ENCODE measurements around the gene R3HCC1L.
A peak's percentile ranks its signal among the peaks of the same experiment; 100 is the strongest.

R3HCC1L gene

DNA sequence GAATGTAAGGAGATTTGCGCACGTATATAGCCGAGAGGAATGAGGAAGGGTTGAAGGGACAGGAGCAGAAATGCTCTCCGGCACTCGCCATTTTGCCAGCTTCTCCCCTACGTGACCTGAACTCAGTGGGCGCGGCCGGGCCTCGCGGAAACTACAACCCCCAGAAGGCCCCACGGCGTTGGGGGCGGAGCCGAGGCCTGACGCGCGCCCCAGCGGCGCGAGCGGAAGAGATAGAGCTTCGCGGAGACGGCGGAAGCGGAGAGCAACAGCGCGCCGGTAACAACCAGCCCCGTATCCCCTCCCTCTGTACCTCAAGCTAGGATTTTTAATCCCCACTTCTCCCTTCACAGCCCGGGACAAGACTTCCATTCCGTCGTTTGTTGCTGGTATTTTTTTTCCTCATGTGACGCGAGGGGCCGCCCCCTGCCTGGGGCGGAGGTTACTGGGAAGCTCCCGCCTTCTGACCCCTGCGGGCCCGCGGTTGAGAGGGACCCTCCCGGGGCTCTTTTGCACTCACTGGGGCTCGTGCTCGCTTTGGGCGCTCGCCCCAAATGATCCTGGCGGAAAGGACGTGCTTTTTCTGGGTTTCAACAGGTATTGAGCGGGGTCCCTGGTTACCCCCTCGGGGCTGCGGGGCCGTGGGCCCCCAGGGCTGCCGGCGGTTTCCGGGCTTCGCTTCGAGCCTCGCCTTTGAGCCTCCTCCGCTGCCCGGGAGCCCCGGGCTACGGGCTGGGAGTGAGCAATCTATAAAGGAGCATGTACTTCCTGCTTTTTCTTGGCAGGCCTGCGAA lies at the start of gene R3HCC1L:
TSS of gene R3HCC1L (plus strand) at position 227 of the 791 bp plus-strand sequence. CDS start 73,458 bp downstream, outside the sequence.
- DNase-seq, result peak; percentile 94

DNA sequence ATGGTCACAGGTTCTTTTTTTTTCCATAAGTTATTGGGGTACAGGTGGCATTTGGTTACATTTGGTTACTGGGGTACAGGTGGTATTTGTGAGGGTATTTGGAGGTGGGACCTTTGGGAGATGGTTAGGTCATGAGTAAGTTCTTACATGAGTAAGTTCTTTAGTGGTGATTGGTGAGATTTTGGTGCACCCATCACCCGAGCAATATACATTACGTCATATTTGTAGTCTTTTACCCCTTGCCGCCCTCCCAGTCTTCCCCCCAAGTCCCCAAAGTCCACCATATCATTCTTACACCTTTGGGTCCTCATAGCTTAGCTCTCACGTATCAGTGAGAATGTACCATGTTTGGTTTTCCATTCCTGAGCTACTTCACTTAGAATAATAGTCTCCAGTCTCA lies 49.2 kb upstream of the R3HCC1L start:
- DNase-seq, result no peak

DNA sequence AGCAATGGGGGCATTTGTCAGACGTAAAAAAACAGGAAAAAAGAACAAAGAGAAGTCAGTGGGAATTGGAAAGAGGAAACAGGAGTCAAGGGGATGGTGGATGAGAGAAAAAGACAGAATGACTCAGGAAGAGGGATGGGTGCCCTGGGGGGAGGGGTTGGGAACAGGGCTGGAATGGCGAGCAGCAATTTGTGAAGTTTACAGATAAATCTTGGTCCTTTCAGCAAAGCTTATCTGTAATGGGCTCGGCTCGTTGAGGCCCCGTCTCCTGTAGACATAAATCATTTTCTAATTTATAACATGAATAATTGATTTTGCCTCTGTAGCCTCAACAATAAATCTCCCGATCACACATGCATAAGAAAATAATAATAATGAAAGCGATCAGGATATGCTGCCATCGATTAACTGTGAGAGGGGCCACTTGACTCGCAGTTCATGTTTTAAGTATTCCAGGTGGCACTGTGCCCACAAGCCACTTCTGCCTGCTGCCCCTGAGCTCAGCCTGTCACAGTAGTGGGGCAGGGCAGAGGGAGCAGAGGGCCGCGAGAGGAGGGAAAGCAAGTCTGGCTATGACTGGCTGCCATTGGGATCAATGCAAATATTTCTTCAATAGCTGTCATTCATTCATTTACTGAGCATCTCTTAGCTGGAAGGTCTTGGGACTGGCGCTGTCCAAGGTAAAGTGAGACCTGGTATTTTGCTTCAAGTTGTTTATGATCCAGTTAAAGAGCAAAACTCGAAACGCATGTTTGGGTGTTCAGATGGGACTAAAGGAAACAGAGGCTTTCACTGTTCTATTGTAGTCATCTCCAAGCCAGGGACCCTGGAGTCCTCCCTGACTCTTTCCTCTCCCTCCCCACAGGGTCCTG lies 47.4 kb upstream of the R3HCC1L start:
- no peak for DNase-seq

DNA sequence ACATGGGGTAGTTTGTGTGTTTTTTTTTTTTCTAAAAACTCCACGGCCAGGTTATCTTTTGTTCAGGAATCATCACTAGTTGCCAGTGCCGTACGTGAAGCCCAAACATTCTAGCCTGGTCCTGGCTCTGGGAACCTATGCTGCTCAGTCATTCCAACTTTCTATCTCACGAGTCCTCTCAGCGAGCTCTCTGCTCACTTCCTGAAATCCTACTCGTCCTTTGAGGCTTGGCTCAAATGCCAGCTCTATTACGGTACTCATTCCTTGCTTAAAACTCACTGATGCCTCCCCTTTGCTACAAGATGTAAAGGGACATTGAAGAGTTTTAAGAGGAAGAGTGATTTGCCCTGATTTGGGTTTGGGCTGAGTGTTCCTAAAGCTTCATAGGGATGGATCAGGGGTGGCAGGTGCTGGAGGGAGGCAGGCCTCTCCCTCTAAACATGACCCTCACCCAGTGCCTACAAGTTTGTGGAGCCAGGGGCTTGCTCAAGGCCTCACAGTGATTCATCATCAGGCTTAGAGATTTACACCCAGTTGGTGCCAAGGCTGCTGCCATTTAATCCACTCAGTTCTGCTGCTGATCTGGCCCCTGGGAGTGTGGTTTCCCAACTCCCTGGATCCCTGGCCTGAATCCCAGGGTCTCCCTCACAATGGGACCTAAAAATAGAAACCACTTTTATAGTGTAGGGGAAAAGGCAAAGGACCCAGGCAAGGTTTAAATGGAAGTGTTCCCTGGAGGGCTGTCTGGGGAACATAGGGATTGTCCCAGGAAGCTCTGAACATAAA lies 46.1 kb upstream of the R3HCC1L start:
- no peak for DNase-seq

DNA sequence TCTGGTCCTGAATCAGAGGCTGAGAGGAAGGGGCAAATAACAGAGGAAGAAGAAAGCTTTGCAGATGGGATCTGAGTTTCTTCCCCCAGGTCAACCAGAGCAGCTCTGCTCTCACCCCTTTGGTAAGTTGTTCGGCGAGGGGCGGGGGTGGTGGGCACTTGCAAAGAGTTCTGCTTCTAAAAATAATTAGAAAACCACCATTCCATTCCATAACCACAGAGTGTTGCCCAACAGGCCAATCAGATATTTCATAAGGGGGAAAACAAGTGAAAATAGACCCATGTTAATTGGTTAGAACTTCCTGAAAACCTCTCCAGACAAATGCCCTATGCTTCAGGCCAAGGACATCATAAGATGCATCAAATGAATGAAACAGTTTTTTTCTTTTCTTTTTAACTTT lies 43.6 kb upstream of the R3HCC1L start:
- no peak for DNase-seq

DNA sequence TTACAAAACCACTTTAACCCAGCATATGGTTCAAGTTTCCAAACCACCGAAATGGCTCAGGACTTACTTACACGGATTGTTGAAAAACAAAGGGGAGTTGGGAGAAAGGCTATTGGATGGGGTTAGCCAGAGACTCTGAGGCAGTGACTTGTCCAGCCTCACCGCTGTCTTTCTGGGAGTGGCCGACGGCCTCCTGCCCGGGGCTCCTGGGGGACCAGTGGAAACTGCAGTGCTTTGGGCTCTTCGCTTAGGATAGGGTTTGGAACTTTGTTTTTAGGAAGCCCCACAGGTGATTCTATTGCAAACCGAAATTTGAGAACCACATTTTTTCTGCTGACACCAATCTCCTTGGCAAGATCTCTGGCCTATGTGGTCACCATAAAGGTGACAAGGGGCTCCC lies 38.1 kb upstream of the R3HCC1L start:
- no peak for DNase-seq

DNA sequence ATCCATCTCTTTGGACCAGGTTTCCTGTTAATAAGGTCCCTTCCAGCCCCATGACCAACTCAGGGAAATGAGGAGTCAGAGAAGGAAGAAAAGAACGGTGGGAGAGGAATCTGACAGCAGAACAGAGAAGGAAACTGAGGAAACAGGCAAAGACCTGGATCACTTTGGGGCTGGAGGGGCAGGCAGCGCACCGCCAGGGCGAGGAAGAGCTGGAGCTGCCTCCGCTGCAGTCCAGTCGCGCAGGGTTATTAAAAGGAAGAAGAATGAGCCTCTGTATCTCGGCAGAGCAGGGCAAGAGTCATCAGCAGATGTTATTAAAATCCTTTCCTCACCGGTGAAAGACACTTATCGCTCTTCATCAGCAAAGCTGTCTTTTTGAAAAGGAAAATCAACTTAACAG lies 37.7 kb upstream of the R3HCC1L start:
- no peak for DNase-seq

DNA sequence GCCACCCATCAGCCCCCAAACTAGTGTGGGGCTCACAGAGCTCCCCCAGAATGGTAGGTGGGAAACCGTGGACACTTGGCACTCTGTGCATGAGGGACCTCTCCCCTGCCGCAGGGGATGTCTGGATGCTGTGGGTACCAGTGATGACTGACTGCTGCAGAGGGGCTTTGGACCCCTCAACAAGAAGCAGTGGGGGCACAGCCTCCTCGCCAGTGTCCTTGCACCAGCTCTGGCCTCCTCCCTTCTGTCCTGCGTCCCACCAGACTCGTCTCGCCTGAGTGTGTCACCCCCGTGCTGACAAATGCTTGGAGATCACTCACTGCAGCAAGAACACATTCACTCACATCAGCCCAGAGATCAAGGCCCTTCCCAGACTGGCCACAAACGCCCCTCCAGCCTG lies 37.3 kb upstream of the R3HCC1L start:
- no peak for DNase-seq

DNA sequence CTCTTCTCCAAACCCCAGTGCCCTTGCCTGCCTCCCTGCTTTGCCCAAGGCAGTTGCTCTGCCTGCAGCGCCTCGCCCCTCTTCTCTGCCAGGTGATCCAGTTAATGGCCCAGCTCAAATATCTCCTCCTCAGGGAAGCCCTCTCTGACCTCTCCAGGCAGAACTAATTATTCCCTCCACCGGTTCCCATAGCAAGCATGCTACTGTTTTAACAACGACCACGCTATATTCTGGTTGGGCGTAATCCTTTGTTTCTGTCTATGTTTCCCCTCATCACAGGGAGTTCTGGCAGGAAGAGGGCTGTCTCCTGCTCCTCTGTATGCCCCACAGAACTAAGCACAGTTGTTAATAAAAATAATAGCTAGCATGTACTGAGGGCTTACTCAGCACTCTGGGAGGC lies 36.8 kb upstream of the R3HCC1L start:
- no peak for DNase-seq

DNA sequence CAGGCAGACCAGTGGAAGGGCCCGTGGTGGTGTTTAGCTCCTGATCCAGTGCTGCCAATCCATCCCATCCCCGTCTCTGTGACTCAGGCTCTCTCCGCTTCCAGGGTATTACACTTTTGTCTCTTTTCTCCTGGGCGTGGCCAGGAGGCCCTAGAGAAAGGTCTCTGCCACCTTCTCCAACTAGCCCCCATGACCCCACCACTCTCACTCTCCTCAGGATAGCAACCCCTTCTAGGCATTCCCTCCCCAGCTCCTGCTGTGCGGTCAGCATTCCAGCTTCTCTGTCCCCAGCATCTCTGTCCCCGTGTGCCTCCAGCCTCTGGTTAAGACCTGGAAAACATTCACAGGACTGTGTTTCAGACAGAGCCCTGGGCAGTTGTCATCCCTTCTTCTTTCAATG lies 36.2 kb upstream of the R3HCC1L start:
- DNase-seq, result no peak

DNA sequence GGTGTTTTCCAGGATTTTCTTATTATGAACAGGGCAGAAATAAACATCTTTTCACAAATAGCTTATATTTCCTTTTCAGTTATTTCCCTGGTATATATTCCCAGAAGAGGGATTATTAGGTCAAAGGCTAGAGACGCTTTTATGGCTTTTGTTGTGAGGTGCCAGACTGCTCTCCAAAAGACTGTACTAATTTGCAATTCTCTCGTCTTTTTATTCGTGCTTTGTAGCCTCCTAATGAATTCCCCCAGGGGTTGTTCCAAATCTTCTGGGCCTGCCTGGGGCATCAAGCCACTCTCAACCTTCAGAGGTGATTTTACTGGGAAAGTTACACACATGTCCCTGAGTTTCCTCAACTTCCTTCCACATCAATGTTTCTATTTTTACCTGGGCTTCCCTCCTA lies 34.0 kb upstream of the R3HCC1L start:
- no peak for DNase-seq

DNA sequence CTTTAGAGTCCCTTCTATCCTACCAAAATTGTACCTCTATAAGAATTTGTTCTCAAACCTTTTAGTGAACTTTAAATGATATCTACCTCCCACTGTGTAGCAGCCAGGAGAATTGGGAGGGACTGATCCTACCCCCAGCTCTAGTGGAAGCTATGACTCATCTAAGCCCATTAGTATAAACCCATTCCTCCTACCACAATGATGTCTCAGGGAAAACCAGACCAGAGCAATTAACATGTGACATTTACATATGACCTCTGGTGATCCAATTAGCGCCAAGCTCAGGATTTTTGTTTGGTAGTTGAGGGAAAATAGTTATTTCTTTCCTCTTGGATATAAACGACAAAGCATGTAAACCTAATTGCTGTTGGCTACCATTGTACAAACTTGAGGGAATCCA lies 33.1 kb upstream of the R3HCC1L start:
- no peak for DNase-seq

DNA sequence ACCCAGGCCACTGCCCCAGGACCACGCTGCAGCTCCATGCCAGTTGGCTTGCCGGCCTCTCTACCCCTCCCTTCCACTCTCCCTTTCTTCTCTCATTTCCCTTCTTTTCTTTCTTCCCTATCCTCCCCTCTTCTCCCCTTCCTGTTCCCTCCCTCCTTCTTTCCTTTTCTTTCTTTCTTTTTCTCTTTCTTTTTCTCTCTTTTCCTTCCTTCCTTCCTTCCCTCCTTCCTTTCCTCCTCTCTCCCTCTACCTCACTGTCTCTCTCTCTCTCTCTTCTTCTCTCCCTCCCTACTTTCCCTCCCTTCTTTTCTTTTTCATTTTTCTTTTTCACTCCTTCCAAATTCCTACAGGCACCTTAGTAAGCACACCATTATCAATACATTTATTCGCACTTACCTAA lies 30.3 kb upstream of the R3HCC1L start:
- DNase-seq, result no peak

DNA sequence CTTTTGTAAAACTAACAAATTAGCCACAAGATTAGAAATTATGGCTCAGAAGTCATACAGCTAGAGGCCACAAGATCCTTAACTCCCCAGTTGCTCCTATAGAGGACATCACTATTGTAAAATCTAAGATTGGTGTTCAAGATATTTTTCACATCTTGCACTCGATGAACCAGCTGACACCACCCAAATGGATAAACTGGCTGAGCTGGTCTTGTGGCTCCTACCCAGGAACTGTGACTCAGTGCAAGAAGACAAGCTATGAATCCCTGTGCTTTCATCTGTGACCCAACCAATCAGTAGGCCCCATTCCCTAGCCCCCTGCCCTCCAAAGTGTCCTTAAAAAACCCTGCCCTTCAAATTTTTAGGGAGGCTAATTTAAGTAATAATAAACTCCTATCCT lies 27.9 kb upstream of the R3HCC1L start:
- no peak for DNase-seq

DNA sequence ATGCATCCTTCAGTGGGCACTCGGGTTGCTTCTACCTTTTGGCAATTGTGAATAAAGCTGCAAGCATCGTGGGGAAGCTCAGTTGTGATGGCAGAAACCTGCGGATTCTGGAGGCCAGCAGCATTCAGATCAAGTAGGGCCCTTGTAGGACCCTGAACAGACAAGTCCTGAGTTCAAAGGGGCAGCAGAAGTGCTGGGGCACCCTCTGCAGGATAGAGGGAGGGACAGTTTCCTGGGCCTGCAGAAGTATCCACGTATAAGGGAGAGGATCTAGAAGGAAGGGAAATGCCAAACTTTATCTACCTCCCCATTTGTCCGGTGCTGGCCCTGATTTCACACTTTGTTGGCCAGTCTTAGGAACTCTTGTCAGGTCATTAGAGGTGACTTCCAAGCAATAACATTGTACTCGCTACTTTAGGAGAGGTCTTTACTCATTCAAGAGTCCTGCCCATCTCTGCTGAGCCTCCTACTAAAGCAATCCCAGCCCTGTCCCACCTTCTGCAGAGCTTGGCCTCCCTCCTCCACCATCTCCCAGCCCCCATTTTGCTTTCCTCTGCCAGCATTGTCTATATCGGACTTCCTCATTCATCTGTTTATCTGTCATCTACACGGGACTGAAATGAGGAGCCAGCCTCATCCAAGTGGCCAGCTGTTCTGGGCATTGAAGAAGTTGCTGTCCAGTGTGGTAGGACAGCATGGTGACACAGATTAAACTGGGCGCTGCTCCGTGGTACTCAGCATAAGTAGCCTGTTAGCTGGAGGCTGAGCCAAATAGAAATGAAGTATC lies 26.6 kb upstream of the R3HCC1L start:
- no peak for DNase-seq

DNA sequence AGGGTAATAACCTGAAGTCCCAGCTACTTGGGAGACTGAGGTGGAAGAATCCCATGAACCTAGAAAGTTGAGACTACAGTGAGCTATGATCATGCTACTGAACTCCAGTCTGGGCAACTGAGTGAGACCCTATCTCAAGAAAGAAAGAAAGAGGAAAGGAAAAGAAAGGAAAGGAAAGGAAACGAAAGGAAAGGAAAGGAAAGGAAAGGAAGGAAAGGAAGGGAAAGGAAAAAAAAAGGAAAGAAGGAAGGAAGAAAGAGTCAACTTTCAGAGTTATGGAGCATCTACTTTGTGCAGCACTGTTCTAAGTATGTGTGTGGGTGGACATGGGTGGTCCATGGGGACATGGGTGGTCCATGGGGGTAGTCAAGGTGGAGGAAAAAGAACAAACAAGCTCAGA lies 24.1 kb upstream of the R3HCC1L start:
- DNase-seq, result no peak

DNA sequence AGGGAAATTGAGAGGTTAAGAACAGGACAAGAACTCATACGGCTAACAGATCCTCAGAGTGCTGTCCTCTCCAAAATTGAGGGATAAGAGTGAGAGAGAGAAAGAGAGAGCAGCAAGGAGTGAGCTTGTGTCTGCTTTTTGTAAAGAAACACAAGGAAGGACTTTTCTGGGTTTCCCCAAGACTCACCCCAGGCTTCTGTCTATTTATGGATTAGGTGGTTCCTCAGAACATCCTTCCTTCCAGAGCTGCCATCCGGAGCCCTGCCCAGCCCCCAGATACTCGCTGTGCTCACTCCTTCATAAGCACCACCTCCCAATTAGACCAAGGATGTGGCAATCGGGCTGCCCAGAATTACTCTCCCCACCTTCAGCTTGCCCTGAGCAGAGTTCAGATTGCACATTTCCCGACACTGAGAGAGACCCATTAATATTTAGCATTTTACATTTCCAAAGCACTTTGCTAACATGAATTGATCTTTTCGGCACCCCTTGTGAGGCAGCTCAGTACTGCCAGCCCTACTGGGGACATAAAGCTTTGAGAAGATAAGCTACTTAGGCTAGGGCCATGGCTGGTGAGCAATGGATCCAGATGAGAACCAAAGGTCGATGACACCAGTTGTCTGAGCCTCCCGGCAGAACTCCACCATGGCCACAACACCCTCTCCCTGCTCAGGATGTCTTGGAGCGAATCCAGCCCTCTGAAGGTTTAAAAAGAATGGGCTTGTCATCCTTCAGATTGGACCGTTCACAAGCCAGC lies 19.2 kb upstream of the R3HCC1L start:
- no peak for DNase-seq

DNA sequence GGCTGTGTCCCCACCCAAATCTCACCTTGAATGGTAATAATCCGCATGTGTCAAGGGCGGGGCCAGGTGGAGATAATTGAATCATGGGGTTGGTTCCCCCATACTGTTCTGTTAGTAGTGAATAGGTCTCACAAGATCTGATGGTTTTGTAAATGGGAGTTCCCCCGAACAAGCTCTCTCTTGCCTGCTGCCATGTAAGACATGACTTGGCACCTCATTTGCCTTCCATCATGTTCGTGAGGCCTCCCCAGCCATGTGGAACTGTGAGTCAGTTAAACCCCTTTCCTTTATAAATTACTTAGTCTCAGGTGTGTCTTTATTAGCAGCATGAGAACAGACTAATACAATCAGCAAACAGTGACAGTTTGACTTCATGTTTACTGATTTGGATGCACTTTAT lies 14.6 kb upstream of the R3HCC1L start:
- no peak for DNase-seq

DNA sequence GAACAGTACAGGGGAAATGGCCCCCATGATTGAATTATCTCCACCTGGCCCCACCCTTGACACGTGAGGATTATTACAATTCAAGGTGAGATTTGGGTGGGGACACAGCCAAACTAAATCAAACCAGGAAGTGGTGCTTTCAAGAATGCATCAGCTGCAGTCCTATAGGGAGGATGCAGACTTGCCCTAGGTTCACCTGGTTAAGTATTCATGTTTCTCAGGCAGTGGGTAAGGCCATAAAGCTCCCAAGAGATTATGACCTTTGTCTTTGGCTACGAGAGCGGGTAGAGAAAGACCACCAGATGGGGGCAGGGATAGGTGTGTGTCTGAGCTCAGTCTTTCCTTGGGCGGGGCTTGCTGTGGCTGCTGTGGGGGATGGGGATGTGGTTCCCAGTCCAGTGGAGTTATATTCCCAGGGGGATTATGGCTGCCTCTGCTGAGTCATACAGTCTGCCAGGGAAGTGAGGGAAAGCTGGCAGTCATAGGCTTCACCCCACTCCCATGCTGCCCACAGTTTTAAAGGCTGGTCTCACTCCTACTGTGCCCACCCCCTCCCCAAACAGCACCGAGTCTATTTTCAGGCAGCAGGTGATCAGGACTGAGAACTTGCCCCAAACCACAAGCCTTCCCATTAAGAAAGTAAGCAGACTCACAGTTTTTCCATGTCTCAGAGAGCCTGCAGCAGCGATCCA lies 8.4 kb upstream of the R3HCC1L start:
- no peak for DNase-seq

DNA sequence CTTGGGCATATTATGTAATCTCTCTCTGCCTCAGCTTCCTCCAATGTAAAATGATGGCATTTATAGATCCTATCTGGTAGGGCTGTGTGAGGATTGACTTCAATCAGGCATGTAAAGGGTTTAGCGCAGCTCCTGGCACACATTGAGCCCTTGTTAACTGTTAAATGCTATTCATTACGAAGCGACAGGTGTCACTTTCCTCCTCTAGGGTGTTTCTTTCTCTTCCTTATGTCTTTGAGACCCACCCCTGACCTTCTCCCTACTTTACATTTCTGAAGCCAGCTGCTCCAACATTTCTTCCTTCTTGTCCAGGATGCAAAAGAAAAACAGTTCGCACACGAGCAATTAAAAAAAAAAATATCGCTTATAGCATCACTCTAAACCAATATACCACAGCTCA lies 5.7 kb upstream of the R3HCC1L start:
- DNase-seq, result no peak

DNA sequence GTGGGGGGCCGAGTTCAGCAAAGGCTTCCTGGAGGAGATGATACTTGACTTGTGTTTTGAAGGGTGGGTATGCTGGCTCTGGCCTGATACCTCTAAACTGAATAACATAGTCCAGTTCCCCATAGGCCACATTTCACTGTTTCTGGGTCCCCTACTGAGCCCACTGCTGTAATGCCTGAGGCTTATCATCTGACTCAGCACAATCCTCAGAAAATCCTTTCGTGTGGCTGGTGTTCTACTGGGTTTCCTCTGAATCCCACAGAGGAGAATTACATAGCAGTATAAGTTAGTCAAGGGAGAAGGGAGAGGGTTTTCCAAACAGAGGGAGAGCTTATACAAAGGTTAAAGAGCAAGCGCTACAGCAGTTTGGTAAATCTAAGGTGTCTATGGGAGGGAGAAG lies 2.8 kb upstream of the R3HCC1L start:
- DNase-seq, result no peak

Data from CD4-positive, alpha-beta T cell treated with Interleukin-6 for 4 hours (primary cell).